Lower lobe of right lung (tissue), 2 donors: ENCODE measurements around the gene RAPGEF4. TPM values are rescaled to one million over a fixed set of nuclear protein-coding genes. Genes with fewer than 3 reads are reported as not detected.
A peak's percentile ranks its signal among the peaks of the same experiment; 100 is the strongest.

Experiments
- ATAC-seq, 2 donors: fragments of 200-7000 bp; cut with Tn5 transposase; one replicate each; pipeline ENCODE4 v1.9.1; 2020 to 2022; ENCODE audit warnings: mild to moderate bottlenecking in 2 of 2, moderate library complexity in 2 of 2
- DNase-seq: peaks from one replicate; pipeline ENCODE4 v3.0.0-alpha.2; 2020
- H3K27ac ChIP-seq: fragments of 200-600 bp; one replicate; pipeline ENCODE4 v1.8.0; 2022
- H3K27me3 ChIP-seq: fragments of 200-600 bp; one replicate; pipeline ENCODE4 v1.8.0; 2022; ENCODE audit warnings: low read depth
- H3K36me3 ChIP-seq: fragments of 200-600 bp; one replicate; pipeline ENCODE4 v1.8.0; 2022; ENCODE audit warnings: mild to moderate bottlenecking
- H3K4me1 ChIP-seq: fragments of 200-600 bp; one replicate; pipeline ENCODE4 v1.8.0; 2022
- H3K4me3 ChIP-seq: fragments of 200-600 bp; one replicate; pipeline ENCODE4 v1.8.0; 2022; ENCODE audit warnings: mild to moderate bottlenecking
- H3K9me3 ChIP-seq: fragments of 200-600 bp; one replicate; pipeline ENCODE4 v1.8.0; 2022
- intact Hi-C: fragments of 100-400 bp; cut with DNase I; formaldehyde crosslinking; loops from one replicate; pipeline ENCODE4 v1.11.0; 2022
- total RNA-seq: library from RNA; stranded (reverse); fragmentation: NEBNext Ultra II Directional; extraction: Animal tissue kit (Norgen Biotek cat#: 25700); gene quantifications from one replicate; pipeline ENCODE4 v1.2.1, GENCODE V29; 2021
- TF ChIP-seq, protein P1 (sequence below): fragments of 200-600 bp; IDR thresholded peaks from one replicate; pipeline ENCODE4 v1.8.0; 2022; ENCODE audit warnings: antibody characterized with exemption, mild to moderate bottlenecking
- donor health status: DM: no; HTN: yes; CAD: no; lungs with severe emphysema.

The RAPGEF4 gene
- total RNA-seq, 1 donor from 2014 or later: 14.6 TPM

DNA sequence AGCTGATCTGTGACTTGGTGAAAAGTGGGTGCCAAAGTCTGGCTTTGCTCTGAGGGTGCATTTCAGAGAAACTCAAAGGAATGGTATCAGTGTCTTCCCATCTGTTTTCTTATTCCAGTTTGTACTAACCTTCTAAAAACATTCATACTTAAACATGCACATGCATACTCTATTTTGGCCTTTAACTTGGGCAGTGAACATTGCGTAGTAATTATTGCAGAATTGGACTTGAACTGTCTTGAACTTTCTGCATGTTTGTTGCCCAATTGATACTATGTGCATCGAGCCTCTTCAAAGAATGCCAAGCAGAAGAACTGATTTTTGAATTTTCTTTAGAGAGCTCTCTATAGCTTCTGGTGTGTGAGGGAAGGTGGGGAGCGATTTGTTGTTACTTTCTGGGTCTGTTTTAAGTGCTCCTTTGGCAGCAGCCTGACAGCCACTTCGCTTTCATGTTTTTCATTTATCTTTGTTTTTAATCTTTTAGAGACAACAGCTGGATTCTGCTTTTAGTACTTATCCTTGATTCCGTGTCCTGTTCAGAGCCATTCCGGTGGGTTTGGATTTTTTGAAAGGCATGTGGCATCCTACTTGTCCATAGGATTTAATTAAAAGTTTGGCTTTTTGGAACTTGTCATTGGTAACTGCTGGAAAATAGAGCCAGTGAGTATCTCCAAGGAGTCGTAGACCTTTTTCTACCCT, 159.2 kb downstream of the RAPGEF4 start:
- Histone ChIP-seq H3K36me3 (no peaks in the 10 kb centered on the region), H3K4me1 (no peaks in the 10 kb centered on the region), H3K4me3 (no peak overlapping the region), H3K9me3 (no peaks in the 10 kb centered on the region), H3K27ac (no peak overlapping the region), H3K27me3 (peaks cover 3% of the 10 kb centered on the region)
- DNase-seq (no peak), ATAC-seq (no peak)
- intact Hi-C loops: no loop called here
- TF ChIP-seq, protein P1, sequence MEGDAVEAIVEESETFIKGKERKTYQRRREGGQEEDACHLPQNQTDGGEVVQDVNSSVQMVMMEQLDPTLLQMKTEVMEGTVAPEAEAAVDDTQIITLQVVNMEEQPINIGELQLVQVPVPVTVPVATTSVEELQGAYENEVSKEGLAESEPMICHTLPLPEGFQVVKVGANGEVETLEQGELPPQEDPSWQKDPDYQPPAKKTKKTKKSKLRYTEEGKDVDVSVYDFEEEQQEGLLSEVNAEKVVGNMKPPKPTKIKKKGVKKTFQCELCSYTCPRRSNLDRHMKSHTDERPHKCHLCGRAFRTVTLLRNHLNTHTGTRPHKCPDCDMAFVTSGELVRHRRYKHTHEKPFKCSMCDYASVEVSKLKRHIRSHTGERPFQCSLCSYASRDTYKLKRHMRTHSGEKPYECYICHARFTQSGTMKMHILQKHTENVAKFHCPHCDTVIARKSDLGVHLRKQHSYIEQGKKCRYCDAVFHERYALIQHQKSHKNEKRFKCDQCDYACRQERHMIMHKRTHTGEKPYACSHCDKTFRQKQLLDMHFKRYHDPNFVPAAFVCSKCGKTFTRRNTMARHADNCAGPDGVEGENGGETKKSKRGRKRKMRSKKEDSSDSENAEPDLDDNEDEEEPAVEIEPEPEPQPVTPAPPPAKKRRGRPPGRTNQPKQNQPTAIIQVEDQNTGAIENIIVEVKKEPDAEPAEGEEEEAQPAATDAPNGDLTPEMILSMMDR: no peak

DNA sequence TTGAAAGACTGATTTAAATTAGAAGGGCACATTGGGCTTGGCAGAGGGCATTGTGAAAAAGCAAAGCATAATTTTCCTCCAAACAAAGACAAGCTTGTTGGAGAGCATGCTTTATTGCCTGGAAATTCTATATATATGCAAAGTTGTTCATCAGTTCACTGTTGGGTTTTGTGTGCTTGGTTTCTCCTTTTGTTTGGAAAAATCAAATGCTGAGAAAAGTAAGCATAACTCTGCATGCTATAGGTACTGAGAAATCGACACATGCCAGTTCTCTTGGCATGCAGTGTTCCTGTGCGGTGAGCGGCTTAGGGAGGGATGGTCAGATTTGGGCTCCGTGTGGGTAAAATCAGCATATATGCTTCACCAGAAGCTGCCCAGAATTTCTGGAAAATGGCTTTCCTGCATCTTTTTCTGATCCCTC, 161.0 kb downstream of the RAPGEF4 start:
- Histone ChIP-seq H3K4me1 (no peaks in the 10 kb centered on the region), H3K9me3 (no peaks in the 10 kb centered on the region), H3K27me3 (peaks cover 3% of the 10 kb centered on the region), H3K4me3 (no peak overlapping the region), H3K27ac (no peak overlapping the region), H3K36me3 (no peaks in the 10 kb centered on the region)
- no peak for ATAC-seq
- TF ChIP-seq, protein P1: no peak
- intact Hi-C loops: no loop called here
- no peak for DNase-seq

DNA sequence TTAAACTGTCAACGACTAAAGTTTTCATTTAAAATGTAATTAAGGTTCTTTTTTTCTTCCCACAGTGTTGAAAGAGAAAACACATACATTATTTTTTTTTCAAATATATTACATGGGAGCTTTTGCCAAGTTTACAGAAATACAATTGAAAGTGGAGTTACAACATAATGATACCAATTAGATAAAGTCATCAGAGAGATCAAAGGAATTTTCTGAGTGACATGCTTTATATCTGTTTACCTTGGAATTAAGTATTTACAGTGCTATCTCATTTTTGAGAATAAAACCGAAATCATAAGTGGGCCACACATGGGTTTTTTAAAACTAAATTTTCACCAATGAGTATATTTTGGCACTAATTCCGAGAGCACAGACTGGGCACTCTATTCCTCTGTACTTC, 165.2 kb downstream of the RAPGEF4 start:
- Histone ChIP-seq H3K27ac (no peak overlapping the region), H3K9me3 (no peaks in the 10 kb centered on the region), H3K36me3 (no peaks in the 10 kb centered on the region), H3K4me3 (no peak overlapping the region), H3K4me1 (no peaks in the 10 kb centered on the region), H3K27me3 (peaks cover 3% of the 10 kb centered on the region)
- intact Hi-C loops: no loop called here
- TF ChIP-seq, protein P1: no peak
- DNase-seq (no peak), ATAC-seq (no peak)

DNA sequence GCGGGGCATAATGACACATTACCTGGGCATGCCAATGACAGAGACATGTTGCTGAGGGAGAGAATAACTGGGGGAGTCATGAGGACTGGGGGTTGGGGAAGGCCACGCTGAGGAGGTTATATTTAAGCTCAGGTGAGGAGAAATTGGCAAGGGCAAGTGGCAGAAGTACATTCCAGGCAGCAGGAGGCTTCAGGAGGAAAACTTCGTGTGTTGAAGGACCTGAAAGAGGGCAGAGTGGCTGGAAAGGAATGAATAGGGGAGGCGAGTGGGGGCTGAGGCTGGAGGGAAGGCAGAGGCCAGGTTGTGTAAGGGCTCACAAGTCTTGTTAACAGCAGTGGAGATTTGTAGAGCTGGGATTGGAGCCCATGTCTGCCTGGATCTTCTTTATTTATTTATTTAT, 166.3 kb downstream of the RAPGEF4 start:
- no peak for DNase-seq
- peak; percentile 31 to 58 for ATAC-seq
- Histone ChIP-seq H3K9me3 (no peaks in the 10 kb centered on the region), H3K4me1 (no peaks in the 10 kb centered on the region), H3K27me3 (peaks cover 3% of the 10 kb centered on the region), H3K27ac (no peak overlapping the region), H3K4me3 (no peak overlapping the region), H3K36me3 (no peaks in the 10 kb centered on the region)
- TF ChIP-seq, protein P1: no peak
- intact Hi-C loops: no loop called here

DNA sequence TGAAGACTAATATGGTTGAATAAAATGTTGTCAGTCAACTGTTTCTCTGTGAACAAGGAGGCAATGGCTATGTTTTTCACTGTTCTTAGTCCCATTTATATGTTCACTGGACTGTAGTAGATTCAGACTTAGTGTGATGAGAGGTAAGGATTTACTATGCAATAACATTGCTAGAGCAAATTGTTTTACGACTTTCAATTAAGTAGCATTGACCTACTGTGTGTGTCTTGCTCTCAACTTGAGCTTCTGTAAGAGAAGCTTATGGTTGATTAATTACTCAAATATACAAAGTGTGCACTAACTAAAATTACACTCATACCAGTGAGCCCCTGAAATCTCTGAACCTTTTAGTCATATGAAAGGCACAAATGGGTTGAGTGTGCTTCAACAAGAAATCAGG, 168.6 kb downstream of the RAPGEF4 start:
- no peak for ATAC-seq

More for the DNA sequence above, 168.6 kb downstream of the RAPGEF4 start:
- no peak overlapping the region for H3K4me3 ChIP-seq
- H3K36me3 ChIP-seq: no peaks in the 10 kb centered on the region
- no peak for DNase-seq
- no peak overlapping the region for H3K27ac ChIP-seq
- intact Hi-C loops: no loop called here
- TF ChIP-seq, protein P1: no peak
- H3K9me3 ChIP-seq: no peaks in the 10 kb centered on the region
- H3K27me3 ChIP-seq: no peaks in the 10 kb centered on the region
- no peaks in the 10 kb centered on the region for H3K4me1 ChIP-seq
